Measurements from ENCODE around the gene PMEL.
A peak's percentile ranks its signal among the peaks of the same experiment; 100 is the strongest.
"Not testable (repeated sequence)": the region's sequence is repeated elsewhere in the genome, so short reads cannot be mapped to it uniquely, and the experiment has no call there.

The PMEL gene

GRCh38 chr12:55965941-55966407 is at the start of gene PMEL:
Gene PMEL, minus strand, starts transcription at chr12:55966042. Its CDS starts 31 bp downstream, at chr12:55966011.
- no peak for DNase-seq

- no peak for DNase-seq
Measured at GRCh38 chr12:56014205-56014604, 48.4 kb upstream of the PMEL start.

GRCh38 chr12:56013482-56013881 is 47.6 kb upstream of the PMEL start:
- DNase-seq, result no peak

GRCh38 chr12:56011509-56012090 is 45.8 kb upstream of the PMEL start:
- no peak for DNase-seq

- no peak for DNase-seq
Measured at GRCh38 chr12:56010111-56010570, 44.3 kb upstream of the PMEL start.

- peak; percentile 37 to 81 (median 74) for DNase-seq
Measured at GRCh38 chr12:56007564-56008559, 42.0 kb upstream of the PMEL start.

GRCh38 chr12:56004211-56004610 is 38.4 kb upstream of the PMEL start:
- no peak for DNase-seq

GRCh38 chr12:56003376-56003775 is 37.5 kb upstream of the PMEL start:
- DNase-seq, result not testable (repeated sequence)

- DNase-seq, result no peak
Measured at GRCh38 chr12:56001487-56002100, 35.8 kb upstream of the PMEL start.

- DNase-seq, result not testable (repeated sequence)
Measured at GRCh38 chr12:55999999-56000540, 34.2 kb upstream of the PMEL start.

GRCh38 chr12:55999522-55999921 is 33.7 kb upstream of the PMEL start:
- not testable (repeated sequence) for DNase-seq

- peak in 1 of 6 experiments; percentile 17 for DNase-seq
Measured at GRCh38 chr12:55997535-55997859, 31.7 kb upstream of the PMEL start.

GRCh38 chr12:55996715-55997534 is 31.1 kb upstream of the PMEL start, which contains the start of gene SUOX:
Gene SUOX, plus strand, starts transcription at chr12:55997276. Its CDS starts 4,946 bp downstream, at chr12:56002222.
- DNase-seq, result peak in 3 of 6 experiments; percentile 8 to 24 (median 17)

- peak; percentile 18 to 81 (median 46) for DNase-seq
Measured at GRCh38 chr12:55996201-55996714, 30.4 kb upstream of the PMEL start.

GRCh38 chr12:55995366-55995765 is 29.5 kb upstream of the PMEL start:
- no peak for DNase-seq

- DNase-seq, result no peak
Measured at GRCh38 chr12:55993230-55993853, 27.5 kb upstream of the PMEL start.

- DNase-seq, result no peak
Measured at GRCh38 chr12:55991110-55991509, 25.3 kb upstream of the PMEL start.

GRCh38 chr12:55985976-55986375 is 20.1 kb upstream of the PMEL start:
- not testable (repeated sequence) for DNase-seq

GRCh38 chr12:55985341-55985740 is 19.5 kb upstream of the PMEL start:
- DNase-seq, result no peak

GRCh38 chr12:55984861-55985260 is 19.0 kb upstream of the PMEL start:
- DNase-seq, result no peak

- no peak for DNase-seq
Measured at GRCh38 chr12:55983232-55983842, 17.5 kb upstream of the PMEL start.
